ENCODE measurements around the gene IL1RAPL1.

The IL1RAPL1 gene

GRCh38 chrX:28966331-28966730 is 379.1 kb downstream of the IL1RAPL1 start:
- in situ Hi-C loops (cut with HindIII; ENCODE audit: low pct_unique_long_range_greater_than_20kb, low sequenced_read_pairs), result no loop called here
- no peak for DNase-seq (ENCODE audit: low read depth in 1 of 2, low spot score in 1 of 2)
- TF ChIP-seq JUND (IDR thresholded peaks at IDR 0.05; ENCODE audit: low read depth), result no peak

- in situ Hi-C loops (cut with HindIII; ENCODE audit: low pct_unique_long_range_greater_than_20kb, low sequenced_read_pairs), result no loop called here
- no peak for TF ChIP-seq JUND (IDR thresholded peaks at IDR 0.05; ENCODE audit: low read depth)
- no peak for DNase-seq (ENCODE audit: low read depth in 1 of 2, low spot score in 1 of 2)
These were observed 381.9 kb downstream of the IL1RAPL1 start for GRCh38 chrX:28969126-28969525.

GRCh38 chrX:28979877-28980276 is 392.6 kb downstream of the IL1RAPL1 start:
- TF ChIP-seq JUND (IDR thresholded peaks at IDR 0.05; ENCODE audit: low read depth), result no peak
- in situ Hi-C loops (cut with HindIII; ENCODE audit: low pct_unique_long_range_greater_than_20kb, low sequenced_read_pairs), result no loop called here
- no peak for DNase-seq (ENCODE audit: low read depth in 1 of 2, low spot score in 1 of 2)

- no peak for TF ChIP-seq JUND (IDR thresholded peaks at IDR 0.05; ENCODE audit: low read depth)
- in situ Hi-C loops (cut with HindIII; ENCODE audit: low pct_unique_long_range_greater_than_20kb, low sequenced_read_pairs), result no loop called here
These were observed 394.7 kb downstream of the IL1RAPL1 start for GRCh38 chrX:28981952-28982351.

GRCh38 chrX:28988246-28988645 is 401.0 kb downstream of the IL1RAPL1 start:
- in situ Hi-C loops (cut with HindIII; ENCODE audit: low pct_unique_long_range_greater_than_20kb, low sequenced_read_pairs), result no loop called here
- TF ChIP-seq JUND (IDR thresholded peaks at IDR 0.05; ENCODE audit: low read depth), result no peak
- no peak for DNase-seq (ENCODE audit: low read depth in 1 of 2, low spot score in 1 of 2)

More at GRCh38 chrX:28981952-28982351, 394.7 kb downstream of the IL1RAPL1 start:
- DNase-seq (ENCODE audit: low read depth in 1 of 2, low spot score in 1 of 2), result no peak

- in situ Hi-C loops (cut with HindIII; ENCODE audit: low pct_unique_long_range_greater_than_20kb, low sequenced_read_pairs), result no loop called here
- TF ChIP-seq JUND (IDR thresholded peaks at IDR 0.05; ENCODE audit: low read depth), result no peak
- no peak for DNase-seq (ENCODE audit: low read depth in 1 of 2, low spot score in 1 of 2)
These were observed 410.6 kb downstream of the IL1RAPL1 start for GRCh38 chrX:28997706-28998463.

- TF ChIP-seq JUND (IDR thresholded peaks at IDR 0.05; ENCODE audit: low read depth), result no peak
- in situ Hi-C loops (cut with HindIII; ENCODE audit: low pct_unique_long_range_greater_than_20kb, low sequenced_read_pairs), result no loop called here
- no peak for DNase-seq (ENCODE audit: low read depth in 1 of 2, low spot score in 1 of 2)
These were observed 411.4 kb downstream of the IL1RAPL1 start for GRCh38 chrX:28998609-28999135.

GRCh38 chrX:29012867-29013266 is 425.6 kb downstream of the IL1RAPL1 start:
- no peak for TF ChIP-seq JUND (IDR thresholded peaks at IDR 0.05; ENCODE audit: low read depth)
- no peak for DNase-seq (ENCODE audit: low read depth in 1 of 2, low spot score in 1 of 2)
- in situ Hi-C loops (cut with HindIII; ENCODE audit: low pct_unique_long_range_greater_than_20kb, low sequenced_read_pairs), result no loop called here

GRCh38 chrX:29023207-29023606 is 436.0 kb downstream of the IL1RAPL1 start:
- DNase-seq (ENCODE audit: low read depth in 1 of 2, low spot score in 1 of 2), result no peak
- TF ChIP-seq JUND (IDR thresholded peaks at IDR 0.05; ENCODE audit: low read depth), result no peak
- in situ Hi-C loops (cut with HindIII; ENCODE audit: low pct_unique_long_range_greater_than_20kb, low sequenced_read_pairs), result no loop called here

GRCh38 chrX:29024871-29025270 is 437.6 kb downstream of the IL1RAPL1 start:
- TF ChIP-seq JUND (IDR thresholded peaks at IDR 0.05; ENCODE audit: low read depth), result no peak
- in situ Hi-C loops (cut with HindIII; ENCODE audit: low pct_unique_long_range_greater_than_20kb, low sequenced_read_pairs), result no loop called here

GRCh38 chrX:29039501-29039900 is 452.3 kb downstream of the IL1RAPL1 start:
- in situ Hi-C loops (cut with HindIII; ENCODE audit: low pct_unique_long_range_greater_than_20kb, low sequenced_read_pairs), result no loop called here
- TF ChIP-seq JUND (IDR thresholded peaks at IDR 0.05; ENCODE audit: low read depth), result no peak
- no peak for DNase-seq (ENCODE audit: low read depth in 1 of 2, low spot score in 1 of 2)

More at GRCh38 chrX:29024871-29025270, 437.6 kb downstream of the IL1RAPL1 start:
- DNase-seq (ENCODE audit: low read depth in 1 of 2, low spot score in 1 of 2), result no peak

- TF ChIP-seq JUND (IDR thresholded peaks at IDR 0.05; ENCODE audit: low read depth), result no peak
- no peak for DNase-seq (ENCODE audit: low read depth in 1 of 2, low spot score in 1 of 2)
- in situ Hi-C loops (cut with HindIII; ENCODE audit: low pct_unique_long_range_greater_than_20kb, low sequenced_read_pairs), result no loop called here
These were observed 452.9 kb downstream of the IL1RAPL1 start for GRCh38 chrX:29040160-29040559.

- in situ Hi-C loops (cut with HindIII; ENCODE audit: low pct_unique_long_range_greater_than_20kb, low sequenced_read_pairs), result no loop called here
- TF ChIP-seq JUND (IDR thresholded peaks at IDR 0.05; ENCODE audit: low read depth), result no peak
- no peak for DNase-seq (ENCODE audit: low read depth in 1 of 2, low spot score in 1 of 2)
These were observed 455.1 kb downstream of the IL1RAPL1 start for GRCh38 chrX:29042341-29042740.

All from T47D (cell line).